D721Med (cell line): Measurements from ENCODE around the gene IQSEC1.

Experiments used
- DNase-seq: peaks from one replicate; pipeline ENCODE4 v3.0.0; 2011; ENCODE audit warnings: low spot score; ENCODE audit not compliant: insufficient read length
- FAIRE-seq: peaks from 2 replicates; lab custom pipeline; 2011; peaks lifted over from hg19 to GRCh38; lab: Jason Lieb, UNC
- CTCF ChIP-seq: IDR thresholded peaks from 2 replicates; pipeline ENCODE4 v1.5.1; 2012; ENCODE audit warnings: mild to moderate bottlenecking, control low read depth; ENCODE audit not compliant: insufficient read depth; ENCODE audit errors: missing control alignments

Gene IQSEC1

DNA sequence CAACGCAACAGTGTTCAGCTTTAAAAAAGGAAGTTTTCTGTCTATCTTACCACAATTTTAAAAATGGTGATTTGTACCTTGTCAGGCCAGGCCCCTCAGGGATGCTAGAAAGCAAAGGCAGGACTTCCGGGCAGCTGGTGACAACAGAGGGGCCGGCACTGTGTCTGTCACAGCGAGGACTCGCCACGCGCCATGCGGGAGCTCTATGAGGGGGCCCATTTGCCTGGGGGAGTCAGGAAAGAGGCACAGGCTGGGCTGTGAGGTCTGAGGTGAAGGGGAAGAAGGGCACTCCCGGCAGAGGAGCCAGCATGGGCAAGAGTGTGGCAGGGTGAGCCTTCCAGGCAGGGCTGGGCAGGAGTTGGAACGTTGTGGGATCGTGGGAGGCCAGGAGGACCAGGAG is 7.0 kb downstream of the IQSEC1 start:
- FAIRE-seq (no peak), DNase-seq (no peak)

DNA sequence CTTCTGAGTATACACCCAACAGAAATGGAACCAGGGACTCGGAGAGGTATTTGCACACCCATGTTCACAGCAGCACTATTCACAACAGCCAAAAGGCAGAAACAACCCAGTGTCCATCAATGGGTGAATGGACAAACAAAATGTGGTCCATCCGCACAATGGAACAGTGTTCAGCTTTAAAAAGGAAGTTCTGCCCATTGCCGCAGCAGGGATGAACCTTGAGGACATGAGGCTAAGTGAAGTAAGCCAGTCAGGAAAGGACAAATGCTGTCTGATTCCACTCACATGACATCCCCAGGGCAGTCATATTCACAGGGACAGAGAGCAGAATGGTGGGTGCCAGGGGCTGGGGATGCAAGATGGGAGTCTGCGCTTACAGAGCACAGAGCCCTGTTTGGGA is 7.5 kb downstream of the IQSEC1 start:
- TF ChIP-seq CTCF: no peak
- DNase-seq: no peak
- no peak for FAIRE-seq

More for the DNA sequence above, 7.0 kb downstream of the IQSEC1 start:
- no peak for TF ChIP-seq CTCF

GRCh38 chr3:13064964-13065363 is 8.3 kb downstream of the IQSEC1 start:
- DNase-seq: no peak
- no peak for TF ChIP-seq CTCF
- no peak for FAIRE-seq

- no peak for TF ChIP-seq CTCF
- no peak for FAIRE-seq
- DNase-seq: no peak
Measured at GRCh38 chr3:13064159-13064868, 8.9 kb downstream of the IQSEC1 start.

GRCh38 chr3:13063225-13063624 is 10.0 kb downstream of the IQSEC1 start:
- DNase-seq (no peak), FAIRE-seq (no peak)
- no peak for TF ChIP-seq CTCF

DNA sequence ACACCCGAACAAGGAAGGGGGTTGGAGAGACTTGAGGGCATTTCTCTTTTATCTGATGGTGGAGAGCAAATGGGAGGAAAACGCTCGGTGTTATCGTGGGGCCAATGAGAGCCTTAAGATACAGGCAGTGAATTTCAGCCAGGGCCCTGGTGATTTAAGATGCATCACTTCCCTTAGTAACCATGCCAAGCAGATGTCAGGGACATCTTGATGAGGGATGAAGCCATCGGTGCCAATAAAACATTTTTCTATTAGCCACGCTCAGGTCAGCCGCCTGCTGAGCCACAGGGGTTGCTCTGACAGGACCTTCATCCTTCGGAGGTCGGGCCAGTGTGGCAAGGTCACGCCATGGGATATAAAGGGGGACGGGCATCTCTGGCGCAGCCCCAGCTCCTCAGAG is 10.6 kb downstream of the IQSEC1 start:
- FAIRE-seq: no peak
- DNase-seq: no peak
- TF ChIP-seq CTCF: no peak

DNA sequence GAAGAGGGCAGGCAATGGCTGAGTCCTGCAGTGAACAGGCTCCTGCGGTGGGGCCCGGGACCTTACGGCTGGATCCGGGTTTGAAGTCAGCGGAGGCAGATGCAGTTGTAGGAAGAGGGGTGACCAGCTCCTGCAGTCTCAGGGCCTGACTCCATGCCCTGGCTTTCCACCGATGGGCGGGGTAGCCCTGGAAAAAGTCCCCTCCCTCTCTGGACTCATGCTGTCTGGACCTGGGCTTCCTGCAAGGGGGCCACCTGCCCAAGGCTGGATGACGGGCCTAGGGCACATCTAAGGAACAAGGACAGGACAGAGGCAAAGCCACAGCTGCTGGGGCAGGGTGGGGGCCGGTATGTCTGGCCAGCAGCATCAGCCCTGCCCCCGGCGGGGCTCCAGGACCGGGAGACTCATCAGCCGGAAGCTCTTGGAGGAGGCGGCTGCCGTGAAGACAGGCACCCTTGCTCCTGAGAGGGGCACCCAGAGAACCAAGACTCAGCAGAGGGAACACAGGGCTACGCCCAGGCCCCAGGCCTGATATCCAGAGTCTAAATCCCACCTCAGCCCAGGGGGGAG is 12.8 kb downstream of the IQSEC1 start:
- TF ChIP-seq CTCF: no peak
- FAIRE-seq: no peak

More for the DNA sequence above, 12.8 kb downstream of the IQSEC1 start:
- DNase-seq: no peak
